ENCODE data around the gene INSR.
"Not testable (repeated sequence)": the region's sequence is repeated elsewhere in the genome, so short reads cannot be mapped to it uniquely, and the experiment has no call there.

The INSR gene

DNA sequence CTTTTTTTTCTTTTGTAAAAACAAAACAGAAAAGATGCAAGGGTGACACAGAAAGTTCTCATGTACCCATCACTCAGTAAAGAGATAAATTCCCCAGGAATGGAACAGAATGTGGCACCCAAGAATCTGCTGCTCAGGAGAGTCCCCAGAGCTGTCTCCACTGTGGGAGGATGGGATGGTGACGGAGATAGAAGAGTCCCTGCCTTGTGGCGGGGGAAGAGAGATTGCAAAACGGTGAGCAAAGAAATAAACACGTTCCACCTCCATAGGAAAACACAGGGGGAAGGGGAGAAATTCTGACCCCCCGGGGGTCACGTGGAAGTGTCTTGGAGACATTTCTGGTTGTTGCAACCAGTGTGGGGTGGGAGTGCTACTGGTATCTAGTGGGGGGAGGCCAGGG, 76.4 kb downstream of the INSR start:
- DNase-seq: no peak

DNA sequence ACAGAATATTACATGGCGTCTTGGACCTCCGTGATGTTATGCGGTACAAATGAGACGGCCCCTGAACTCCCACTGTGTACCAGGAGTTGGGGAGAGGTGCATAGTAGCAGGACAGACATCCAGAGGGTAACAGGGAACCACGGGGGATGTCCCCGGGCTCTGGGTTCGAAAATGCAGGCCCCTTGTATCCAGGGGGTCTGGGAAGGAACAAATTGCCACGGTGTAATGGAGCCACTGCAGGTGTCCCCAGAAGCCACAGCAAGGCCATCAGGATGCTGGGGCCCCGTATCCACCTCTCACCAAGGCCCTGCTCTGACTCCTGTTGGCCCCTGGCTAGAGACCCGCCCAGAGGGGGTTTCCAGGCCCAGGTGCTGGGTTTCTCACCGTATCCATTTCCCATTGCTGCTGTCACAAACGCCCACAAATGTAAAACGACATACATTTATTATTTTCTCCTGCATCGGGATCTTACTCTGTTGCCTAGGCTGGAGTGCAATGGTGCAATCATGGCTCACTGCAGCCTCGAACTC, 77.8 kb downstream of the INSR start:
- no peak for DNase-seq

DNA sequence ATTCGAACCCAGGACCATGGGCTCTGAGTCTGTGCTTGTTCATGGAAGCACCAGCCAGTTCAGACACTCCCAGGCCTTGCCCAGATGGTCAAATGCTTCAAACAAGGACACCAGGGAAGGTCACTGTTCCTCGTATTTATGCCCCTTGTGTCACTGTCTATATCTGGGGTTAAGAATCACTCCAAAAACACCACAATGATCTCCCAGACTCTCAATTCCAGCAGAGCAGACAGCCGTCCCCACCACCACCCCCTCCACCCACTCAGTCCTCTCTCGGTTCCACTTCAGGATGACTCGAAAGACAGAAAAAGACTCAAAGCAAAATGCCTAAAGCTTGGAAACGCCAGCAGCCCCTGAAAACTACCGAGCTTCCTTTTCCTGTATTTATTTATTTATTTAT, 79.0 kb downstream of the INSR start:
- no peak for DNase-seq

DNA sequence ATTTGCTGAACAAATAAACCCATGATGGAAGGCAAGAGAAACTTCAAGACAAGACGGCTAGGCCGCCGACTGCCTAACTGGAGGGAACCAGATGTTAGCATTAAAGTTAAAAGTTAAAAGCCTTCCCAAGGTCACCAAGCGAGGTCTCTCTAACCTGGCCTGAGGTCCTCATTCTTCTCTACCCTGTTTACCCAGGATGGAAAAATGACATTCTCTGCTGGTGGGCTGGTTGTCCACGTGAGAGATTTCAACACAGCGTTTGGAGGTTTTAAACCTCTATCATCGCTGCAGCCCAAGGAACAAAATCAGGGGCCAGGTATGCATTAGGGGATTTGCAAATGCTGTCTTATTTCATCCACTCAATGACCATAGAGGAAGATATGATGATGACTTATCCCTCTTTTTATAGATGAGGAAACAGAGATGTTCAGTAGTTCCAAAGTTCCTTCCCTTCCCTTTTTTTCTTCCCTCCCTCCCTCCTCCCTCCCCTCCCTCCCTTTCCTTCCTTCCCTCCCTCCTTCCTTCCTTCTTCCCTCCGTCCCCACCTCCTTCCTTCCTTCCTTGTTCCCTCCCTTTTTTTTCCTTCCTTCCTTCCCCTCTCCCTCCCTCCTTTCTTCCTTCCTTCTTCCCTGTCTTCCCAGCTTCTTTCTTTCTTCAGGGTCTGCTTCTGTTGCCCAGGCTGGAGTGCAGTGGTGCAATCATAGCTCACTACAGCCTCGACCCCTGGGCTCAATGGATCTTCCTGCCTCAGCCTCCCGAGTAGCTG, 79.7 kb downstream of the INSR start:
- DNase-seq: no peak

DNA sequence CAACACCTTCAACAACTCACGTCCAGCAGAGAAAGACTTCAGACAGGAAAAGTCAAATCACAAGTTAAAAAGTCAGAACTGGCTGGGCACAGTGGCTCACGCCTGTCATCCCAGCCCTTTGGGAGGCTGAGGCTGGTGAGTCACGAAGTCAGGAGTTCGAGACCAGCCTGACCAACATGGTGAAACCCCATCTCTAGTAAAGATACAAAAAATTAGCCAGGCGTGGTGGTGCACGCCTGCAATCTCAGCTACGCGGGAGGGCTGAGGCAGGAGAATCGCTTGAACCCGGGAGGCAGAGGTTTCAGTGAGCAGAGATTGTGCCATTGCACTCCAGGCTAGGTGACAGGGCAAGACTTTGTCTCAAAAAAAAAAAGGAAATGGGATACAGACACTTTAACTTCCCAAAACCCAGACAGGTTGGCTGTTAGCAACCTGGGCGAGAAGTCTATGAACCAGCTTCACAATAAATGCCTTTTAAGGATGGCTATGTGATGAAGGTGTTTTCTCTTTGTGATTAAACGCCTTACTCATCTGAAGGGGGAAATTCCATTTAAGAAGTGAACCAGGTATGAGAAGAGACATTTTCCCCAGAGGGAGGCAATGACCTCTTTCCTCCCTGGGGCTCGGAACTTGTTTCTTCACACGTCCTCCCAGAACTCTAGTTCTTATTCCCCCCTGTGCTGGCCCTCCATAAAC, 80.4 kb downstream of the INSR start:
- DNase-seq: no peak

DNA sequence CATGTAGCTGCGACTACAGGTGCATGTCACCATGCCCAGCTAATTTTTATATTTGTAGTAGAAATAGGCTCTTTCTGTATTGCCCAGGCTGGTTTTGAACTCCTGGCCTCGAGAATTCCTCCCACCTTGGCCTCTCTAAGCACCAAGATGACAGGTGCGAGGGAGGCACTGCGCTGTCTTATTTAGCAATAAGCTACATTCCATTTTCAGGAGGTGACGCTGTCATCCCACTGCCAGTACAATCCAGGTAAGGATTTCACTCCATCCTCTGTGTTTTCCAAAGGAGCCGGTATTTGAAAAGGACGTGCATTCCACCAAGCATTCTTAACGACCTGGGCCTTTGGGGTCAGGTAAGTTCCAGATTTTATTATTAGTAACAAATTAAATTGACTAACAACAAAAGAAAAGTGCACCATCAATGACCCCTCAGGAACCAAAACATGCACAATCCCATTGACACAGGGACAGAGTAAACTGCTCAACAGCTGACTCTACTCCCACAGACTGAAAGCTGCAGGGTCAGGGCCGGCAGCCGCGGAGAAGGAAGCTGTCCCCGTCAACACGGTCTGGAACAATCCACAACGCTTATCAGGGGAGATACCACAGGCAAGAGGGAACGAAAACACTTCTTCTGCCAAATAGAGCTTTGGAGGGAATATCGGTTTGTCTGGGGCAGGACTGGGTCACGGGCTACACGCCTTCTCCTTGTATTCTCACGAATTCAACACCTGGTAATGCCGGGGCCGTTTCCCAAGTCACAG, 82.8 kb downstream of the INSR start:
- DNase-seq: peak; percentile 36

DNA sequence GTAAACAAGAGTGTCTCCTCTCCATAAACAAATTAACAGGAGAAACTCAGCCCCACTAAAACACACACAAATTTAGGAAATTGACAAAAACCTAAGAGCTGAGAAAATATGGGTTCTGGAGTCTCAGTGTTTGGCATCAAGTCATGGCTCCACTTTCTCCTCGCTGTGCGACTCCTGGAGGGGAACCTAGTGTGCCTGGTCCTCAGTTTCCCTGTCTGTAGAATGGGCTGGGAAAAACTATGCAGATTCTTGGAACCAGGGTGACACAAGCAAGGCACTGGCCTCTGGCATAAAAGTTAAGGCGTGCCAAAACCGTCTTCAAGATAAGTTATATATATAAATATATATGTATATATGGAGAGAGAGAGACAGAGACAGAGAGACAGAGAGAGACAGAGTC, 83.9 kb downstream of the INSR start:
- no peak for DNase-seq

DNA sequence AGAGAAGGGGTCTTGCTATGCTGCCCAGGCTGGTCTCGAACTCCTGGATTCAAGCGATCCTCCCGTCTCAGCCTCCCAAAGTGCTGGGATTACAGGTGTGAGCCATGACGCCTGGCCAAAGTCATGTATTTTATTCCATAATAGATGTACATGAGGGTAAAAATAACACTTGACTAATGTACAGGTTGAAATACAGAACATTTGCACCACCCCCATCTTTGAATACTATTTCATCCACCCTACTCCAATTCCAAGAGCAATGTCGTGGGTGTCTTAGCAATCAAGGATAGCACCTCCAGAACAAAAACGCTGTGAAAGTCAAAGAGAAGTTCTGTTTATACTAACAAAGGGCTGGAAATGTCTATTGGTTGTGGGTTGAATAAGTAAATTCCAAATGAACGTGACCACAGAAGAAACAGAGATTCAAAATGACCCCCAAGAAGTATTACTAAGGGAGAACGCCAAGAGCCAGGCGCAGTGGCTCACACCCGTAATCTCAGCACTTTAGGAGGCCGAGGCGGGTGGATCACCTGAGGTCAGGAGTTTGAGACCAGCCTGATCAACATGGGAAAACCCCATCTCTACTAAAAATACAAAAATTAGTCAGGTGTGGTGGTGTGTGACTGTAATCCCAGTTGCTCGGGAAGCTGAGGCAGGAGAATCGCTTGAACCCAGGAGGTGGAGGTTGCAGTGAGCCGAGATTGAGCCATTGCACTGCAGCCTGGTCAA, 84.5 kb downstream of the INSR start:
- not testable (repeated sequence) for DNase-seq

DNA sequence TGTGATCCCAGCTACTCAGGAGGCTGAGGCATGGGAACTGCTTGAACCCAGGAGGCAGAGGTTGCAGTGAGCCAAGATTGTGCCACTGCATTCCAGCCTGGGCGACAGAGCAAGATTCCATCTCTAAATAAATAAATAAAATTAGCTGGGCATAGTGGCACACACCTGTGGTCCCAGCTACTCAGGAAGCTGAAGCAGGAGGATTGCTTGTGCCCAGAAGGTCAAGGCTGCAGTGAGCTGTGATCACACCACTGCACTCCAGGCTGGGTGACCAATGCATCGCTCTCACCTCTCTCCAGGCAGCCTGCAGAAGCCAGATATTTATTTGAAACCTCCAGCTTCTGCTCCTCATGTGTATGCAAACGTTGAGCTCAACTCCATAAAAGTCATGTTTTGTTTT, 85.2 kb downstream of the INSR start:
- not testable (repeated sequence) for DNase-seq

DNA sequence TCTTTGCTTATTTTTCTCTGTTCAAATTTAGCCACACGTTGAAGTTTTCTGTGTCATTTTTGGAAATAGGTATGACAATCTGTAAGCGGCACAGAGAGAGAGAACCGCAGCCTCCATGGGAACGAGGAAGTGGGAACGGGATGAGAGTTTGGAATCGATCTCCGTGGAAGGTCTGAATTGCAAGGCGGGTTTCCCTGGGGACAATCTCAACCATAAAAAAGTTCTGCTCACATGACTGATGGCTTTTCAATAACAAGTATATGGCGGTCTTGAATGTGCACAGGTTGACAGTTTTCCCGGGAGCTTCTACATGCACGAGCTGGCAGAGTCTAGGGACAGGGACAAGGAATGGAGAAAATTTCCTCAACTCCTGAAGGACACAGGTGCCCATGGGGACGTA, 90.9 kb downstream of the INSR start:
- no peak for DNase-seq

DNA sequence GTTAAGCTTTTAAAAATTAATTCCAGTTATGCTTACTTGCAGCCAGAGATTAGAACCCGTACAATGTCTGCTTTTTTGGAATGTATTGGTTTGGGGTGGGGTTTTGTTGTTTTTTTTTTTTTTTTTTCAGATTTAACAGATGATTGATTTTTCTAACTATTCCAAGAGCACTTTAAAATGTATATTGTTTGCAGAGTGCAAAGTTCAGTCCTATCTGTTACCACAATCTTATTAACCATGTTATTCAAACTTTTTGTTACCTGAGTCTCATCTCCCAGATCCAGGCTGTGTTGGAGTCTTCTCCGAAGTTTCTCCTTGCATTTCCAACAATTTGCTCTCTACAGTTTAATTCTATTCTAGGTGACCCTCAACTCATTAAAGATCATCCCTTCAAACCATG, 91.3 kb downstream of the INSR start:
- DNase-seq: no peak

DNA sequence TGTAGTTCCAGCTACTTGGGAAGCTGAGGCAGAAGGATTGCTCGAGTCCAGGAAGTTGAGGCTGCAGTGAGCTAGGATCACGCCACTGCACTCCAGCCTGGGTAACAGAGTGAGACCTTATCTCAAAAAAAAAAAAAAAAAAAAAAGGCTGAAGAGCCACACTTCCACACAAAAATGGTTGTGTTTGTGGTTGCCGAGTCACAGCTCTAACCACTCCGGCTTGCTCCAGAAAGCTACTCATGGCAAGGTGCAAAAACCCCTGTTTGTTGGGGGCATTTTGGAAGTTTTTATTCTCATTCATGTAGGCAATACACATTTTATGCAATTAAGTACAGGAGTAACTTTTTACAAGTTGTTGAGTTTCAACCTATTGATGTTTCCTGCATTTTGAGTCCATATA, 93.5 kb downstream of the INSR start:
- DNase-seq: no peak

DNA sequence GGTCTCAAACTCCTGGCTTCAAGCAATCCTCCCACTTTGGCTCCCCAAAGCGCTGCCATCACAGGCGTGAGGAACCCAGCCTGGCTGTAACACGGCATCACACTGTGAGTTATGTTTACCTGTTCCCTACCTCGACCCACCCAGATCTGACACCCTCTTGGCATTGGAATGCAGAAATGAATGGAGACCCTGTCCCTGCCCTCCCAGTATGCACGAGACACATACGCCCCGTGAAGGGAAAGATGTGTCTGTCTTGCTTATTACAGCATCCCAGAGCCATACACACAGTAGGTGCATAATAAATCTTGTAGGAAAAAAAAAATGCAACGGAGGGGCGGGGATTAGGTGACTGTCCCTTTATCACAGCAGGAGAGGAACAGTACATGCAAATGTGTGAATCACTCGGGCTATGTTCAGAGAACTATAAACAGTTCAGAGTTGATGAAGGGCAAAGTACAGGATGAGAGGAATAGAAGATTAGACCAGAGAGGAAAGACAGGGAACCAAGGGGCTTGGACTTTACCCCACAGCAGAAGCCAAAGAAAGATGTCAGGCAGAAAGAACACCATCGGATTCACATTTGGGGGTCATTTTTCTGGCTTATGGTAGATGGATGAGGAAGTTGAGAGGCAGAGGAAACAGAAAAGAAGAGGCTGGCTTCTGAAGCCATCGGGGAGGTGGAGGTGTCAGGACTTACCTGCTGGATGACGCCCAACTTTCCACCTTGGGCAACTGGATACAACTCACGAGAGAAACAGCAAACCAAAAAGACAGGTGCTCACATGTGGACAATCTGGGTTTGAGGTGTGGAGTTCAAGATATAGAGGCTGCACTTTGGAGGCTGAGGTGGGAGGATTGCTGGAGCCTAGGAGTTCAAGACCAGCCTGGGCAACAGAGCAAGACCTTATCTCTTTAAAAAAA, 94.3 kb downstream of the INSR start:
- DNase-seq: no peak

DNA sequence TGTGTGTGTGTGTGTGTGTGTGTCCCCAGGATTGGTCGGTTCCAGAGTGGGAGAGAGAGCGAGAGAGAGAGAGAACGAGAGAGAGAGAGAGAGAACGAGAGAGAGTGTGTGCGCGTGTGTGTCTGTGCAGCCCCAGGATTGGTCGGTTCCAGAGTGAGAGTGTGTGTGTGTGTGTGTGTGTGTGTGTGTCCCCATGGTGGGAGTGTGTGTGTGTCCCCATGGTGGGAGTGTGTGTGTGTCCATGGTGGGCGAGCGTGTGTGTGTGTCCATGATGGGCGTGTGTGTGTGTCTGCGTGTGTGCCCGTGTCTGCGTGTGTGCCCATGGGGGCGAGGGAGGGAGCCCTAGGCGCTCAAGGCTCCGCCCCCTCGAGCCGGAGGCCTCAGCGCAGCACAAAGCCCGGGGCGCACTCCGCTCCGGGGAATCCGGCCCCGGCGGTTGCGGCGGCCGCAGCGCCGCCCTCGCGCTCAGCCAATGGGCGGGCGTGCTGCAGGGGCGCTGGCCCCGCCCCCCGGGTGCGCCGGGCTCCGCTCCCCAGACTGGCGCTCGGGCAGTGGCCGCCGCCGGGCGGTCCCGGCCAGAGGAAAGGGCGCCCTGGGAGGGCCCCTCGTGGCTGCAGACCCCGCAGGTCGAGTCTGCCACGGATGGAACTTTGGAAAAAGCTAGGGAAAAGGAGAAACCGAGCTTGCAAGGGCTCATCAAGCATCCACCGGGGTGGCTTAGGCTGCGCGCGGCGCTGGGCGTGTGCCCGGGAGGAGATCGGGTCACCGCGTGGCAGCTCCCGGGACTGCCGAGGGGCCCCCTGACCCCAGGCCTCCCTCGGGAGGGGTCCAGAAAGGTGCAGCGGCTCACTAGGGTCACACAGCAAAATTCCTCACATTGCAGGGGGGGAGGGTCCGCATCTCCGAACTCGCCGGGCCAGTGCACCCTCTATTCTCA, 96.2 kb downstream of the INSR start:
- DNase-seq: peak; percentile 70

DNA sequence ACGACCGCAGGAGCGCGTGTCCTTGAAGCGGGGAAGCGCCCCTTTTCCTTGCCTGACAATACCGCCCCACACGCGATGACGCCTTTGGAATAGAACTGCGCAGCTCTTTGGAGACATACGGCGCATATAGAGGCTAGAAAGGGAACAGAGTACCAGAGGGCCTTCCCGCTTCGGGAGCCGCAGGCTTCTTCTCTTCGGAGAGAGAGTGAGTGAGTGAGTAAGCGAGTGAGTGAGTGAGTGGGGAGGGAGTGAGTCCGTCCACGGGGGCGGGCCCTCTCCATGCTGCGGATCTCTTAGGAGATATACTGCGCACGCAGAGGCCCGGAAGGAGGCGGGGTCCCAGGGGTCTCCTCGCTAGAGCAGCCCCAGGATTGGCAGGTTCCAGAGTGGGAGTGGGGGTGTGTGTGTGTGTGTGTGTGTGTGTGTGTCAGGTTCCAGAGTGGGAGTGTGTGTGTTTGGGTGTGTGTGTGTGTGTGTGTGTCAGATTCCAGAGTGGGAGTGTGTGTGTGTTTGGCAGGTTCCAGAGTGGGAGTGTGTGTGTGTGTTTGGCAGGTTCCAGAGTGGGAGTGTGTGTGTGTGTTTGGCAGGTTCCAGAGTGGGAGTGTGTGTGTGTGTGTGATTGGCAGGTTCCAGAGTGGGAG, 97.0 kb downstream of the INSR start:
- DNase-seq: peak; percentile 89

DNA sequence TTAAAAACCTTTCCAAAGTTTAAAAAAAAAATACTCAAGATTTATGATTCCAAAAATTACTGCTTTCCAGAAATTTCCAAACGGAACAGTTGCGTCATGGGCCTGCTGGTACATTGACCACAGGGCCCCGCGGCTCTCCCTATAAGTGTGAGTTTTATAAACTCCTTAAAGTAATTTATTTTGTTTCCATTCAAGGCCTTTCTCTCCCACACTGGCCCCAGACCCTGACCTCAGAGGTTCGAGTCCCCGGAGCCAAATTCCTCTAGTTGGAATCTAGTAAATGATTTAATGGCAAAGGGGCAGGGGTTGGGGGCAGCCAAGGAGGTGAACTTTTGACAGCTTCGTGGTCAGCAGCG, 97.5 kb downstream of the INSR start:
- DNase-seq: no peak

DNA sequence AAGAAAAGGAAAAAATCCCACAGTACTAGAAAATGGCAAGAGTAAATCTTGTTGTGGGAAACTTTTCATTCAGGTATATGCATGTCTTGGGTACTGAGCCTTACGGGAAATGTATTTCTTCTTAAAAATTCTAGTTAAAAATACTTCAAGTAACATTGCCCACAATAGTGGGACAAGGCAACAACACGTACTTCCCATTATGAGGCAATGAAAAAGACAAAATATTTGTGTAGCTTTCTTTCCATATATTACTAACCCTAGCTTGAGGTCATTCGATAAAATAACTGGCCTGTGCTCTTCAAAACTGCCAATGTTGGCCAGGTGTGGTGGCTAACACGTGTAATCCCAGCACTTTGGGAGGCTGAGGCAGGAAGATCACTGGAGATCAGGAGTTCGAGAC, 99.2 kb downstream of the INSR start:
- no peak for DNase-seq

DNA sequence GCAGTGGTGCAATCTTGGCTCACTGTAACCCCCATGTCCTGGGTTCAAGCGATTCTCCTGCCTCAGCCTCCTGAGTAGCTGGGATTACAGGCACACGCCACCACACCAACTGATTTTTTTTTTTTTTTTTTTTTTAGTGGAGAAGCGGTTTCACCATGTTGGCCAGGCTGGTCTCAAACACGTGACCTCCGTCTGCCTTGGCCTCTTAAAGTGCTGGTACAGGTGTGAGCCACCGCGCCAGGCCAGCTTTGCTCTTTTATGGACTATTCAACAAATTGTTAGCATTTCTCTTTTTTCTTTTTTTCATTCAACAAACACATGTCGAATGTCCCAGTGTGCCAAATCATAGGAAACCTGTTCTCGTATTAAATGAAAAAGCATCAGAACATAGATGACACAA, 99.6 kb downstream of the INSR start:
- no peak for DNase-seq

DNA sequence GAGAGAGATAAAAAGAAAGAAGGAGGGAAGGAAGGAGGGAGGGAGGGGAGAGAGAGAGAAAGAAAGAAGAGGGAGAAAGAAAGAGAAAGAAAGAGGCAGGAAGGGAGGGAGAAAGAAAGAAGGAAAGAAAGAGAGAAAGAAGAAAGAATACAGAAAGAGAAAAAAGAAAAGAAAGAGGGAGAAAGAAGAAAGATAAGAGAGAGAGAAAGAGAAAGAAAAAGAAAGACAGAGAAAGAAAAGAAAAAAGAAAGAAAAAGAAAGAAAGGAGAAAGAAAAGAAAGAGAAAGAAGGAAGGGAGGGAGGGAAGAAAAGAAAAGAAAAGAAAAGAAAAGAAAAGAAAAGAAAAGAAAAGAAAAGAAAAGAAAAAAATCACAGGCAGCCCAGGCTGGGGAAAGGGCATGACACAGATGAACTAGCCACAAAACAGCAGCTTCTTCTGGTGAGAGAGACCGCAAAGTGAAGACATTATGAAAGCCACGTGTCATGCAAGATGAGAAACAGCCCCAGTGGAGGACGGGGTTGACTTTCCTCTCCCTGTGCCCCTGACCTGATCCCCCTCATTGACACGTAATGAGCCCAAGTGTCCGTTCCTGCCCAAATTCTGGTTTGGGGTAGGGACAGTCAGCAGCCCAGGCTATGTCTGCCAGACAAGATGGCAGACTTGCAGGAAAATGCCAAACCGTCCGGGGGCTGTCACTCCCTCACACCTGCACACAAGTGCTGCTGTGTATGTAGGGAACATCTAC, 102.1 kb downstream of the INSR start:
- no peak for DNase-seq
